GM12892 (cell line): ENCODE data around the gene BSN.

Experiments used
- DNase-seq: peaks from one replicate; pipeline ENCODE4 v3.0.0; 2011; ENCODE audit not compliant: insufficient read length
- FAIRE-seq: peaks from 2 replicates; lab custom pipeline; 2011; peaks lifted over from hg19 to GRCh38; lab: Jason Lieb, UNC
- POLR2A ChIP-seq: IDR thresholded peaks from 2 replicates; pipeline ENCODE4 v1.6.1; 2011; ENCODE audit warnings: low read depth, low read length, control low read depth
- POLR2AphosphoS5 ChIP-seq: IDR thresholded peaks from 2 replicates; pipeline ENCODE4 v1.6.1; 2011; ENCODE audit warnings: low read depth, low read length, control low read depth
- TAF1 ChIP-seq: IDR thresholded peaks from 2 replicates; pipeline ENCODE4 v1.6.1; 2011; ENCODE audit warnings: low read depth, mild to moderate bottlenecking, control low read depth, low read length, borderline replicate concordance

BSN gene

GRCh38 chr3:49639551-49639950 is 85.3 kb downstream of the BSN start:
- no peak for FAIRE-seq
- no peak for DNase-seq
- TF ChIP-seq POLR2AphosphoS5 (no peak), POLR2A (no peak), TAF1 (no peak)

- FAIRE-seq: no peak
- DNase-seq: no peak
- no peak for TF ChIP-seq TAF1
- no peak for TF ChIP-seq POLR2AphosphoS5
- TF ChIP-seq POLR2A: no peak
Measured at GRCh38 chr3:49641292-49641691, 87.0 kb downstream of the BSN start.

- FAIRE-seq: no peak
- no peak for TF ChIP-seq POLR2A
- no peak for TF ChIP-seq TAF1
- no peak for TF ChIP-seq POLR2AphosphoS5
- DNase-seq: no peak
Measured at GRCh38 chr3:49641921-49642707, 87.8 kb downstream of the BSN start.

- no peak for TF ChIP-seq POLR2AphosphoS5
- no peak for TF ChIP-seq POLR2A
- no peak for TF ChIP-seq TAF1
- FAIRE-seq (no peak), DNase-seq (no peak)
Measured at GRCh38 chr3:49642708-49643145, 88.5 kb downstream of the BSN start.

GRCh38 chr3:49644684-49645083 is 90.4 kb downstream of the BSN start:
- DNase-seq: no peak
- FAIRE-seq: no peak
- no peak for TF ChIP-seq TAF1
- TF ChIP-seq POLR2A: no peak
- no peak for TF ChIP-seq POLR2AphosphoS5

- no peak for FAIRE-seq
- TF ChIP-seq TAF1 (no peak), POLR2A (no peak), POLR2AphosphoS5 (no peak)
Measured at GRCh38 chr3:49646236-49646635, 92.0 kb downstream of the BSN start.

GRCh38 chr3:49647741-49648140 is 93.5 kb downstream of the BSN start:
- TF ChIP-seq POLR2A (no peak), POLR2AphosphoS5 (no peak), TAF1 (no peak)
- DNase-seq (no peak), FAIRE-seq (peak; percentile 54)

More at GRCh38 chr3:49646236-49646635, 92.0 kb downstream of the BSN start:
- DNase-seq: no peak

GRCh38 chr3:49648354-49649019 is 94.2 kb downstream of the BSN start:
- DNase-seq (no peak), FAIRE-seq (no peak)
- TF ChIP-seq POLR2AphosphoS5 (no peak), POLR2A (no peak), TAF1 (no peak)

GRCh38 chr3:49649576-49649975 is 95.3 kb downstream of the BSN start:
- TF ChIP-seq POLR2A (no peak), POLR2AphosphoS5 (no peak), TAF1 (no peak)
- FAIRE-seq: no peak
- no peak for DNase-seq

GRCh38 chr3:49650177-49650576 is 95.9 kb downstream of the BSN start:
- FAIRE-seq (peak; percentile 90), DNase-seq (no peak)
- TF ChIP-seq POLR2AphosphoS5: no peak
- no peak for TF ChIP-seq POLR2A
- no peak for TF ChIP-seq TAF1

GRCh38 chr3:49650637-49651036 is 96.4 kb downstream of the BSN start:
- TF ChIP-seq TAF1 (no peak), POLR2A (no peak), POLR2AphosphoS5 (no peak)
- DNase-seq: no peak
- FAIRE-seq: no peak

- TF ChIP-seq TAF1 (no peak), POLR2A (no peak), POLR2AphosphoS5 (no peak)
- FAIRE-seq (no peak), DNase-seq (no peak)
Measured at GRCh38 chr3:49652218-49652902, 98.1 kb downstream of the BSN start.
